ENCODE data around the gene SLCO4A1. TPM values are rescaled to one million over a fixed set of nuclear protein-coding genes. Genes with fewer than 3 reads are reported as not detected.
A peak's percentile ranks its signal among the peaks of the same experiment; 100 is the strongest.

Gene SLCO4A1
- polyA plus RNA-seq, 1 donor from 2014 or later: 3.4 TPM

DNA sequence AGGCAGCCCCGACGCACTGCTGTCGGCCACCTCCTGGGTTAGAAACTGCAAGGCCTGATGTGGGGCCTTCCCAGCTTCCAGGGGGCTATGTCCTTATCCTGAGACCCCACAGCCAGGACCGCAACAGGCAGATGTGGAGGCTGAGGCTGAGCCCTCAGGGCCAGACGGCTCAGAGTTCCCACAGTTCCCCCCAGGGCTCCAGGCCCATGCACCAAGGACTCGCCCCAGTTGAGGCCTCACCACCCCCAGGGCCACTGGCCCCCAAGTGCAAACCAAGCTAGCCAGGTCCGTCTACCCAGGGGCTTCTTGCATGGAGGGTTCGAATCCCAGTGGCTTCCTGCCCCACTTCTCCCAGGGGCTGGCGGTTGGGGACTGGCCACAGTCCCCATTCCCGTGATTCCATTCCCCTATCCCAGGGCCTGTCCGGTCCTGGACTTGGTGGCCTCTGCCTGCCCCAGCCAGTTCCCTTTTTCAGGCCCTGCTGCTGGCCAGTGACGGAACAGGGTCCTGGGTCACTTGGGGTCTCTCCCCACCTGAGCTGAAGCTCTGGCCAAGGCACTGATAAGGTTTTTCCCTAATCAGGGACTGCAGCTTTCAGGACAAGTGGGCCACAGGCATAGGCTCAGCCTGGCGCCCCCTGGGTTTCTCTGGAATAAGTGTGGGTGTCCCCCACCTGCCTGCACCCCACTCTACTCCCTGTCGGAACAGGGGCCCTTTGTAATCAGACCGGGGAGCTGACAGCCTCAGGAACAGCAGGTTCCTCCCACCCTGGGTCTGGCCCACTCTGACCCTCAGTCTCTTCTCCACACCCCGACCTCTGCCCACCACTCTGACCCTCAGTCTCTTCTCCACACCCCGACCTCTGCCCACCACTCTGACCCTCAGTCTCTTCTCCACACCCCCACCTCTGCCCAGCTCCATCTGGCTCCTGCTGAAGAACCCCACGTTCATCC, 22.0 kb downstream of the SLCO4A1 start:
- no peaks in the 10 kb centered on the region for H3K36me3 Mint-ChIP-seq
- peaks cover 0 to 2% (median 0%) of the 10 kb centered on the region in 3 donors for H3K4me1 Mint-ChIP-seq
- H3K4me3 Mint-ChIP-seq: no peak overlapping the region
- no peak overlapping the region for H3K27ac Mint-ChIP-seq
- no peaks in the 10 kb centered on the region for H3K27me3 Mint-ChIP-seq
- no peaks in the 10 kb centered on the region for H3K9me3 Mint-ChIP-seq

DNA sequence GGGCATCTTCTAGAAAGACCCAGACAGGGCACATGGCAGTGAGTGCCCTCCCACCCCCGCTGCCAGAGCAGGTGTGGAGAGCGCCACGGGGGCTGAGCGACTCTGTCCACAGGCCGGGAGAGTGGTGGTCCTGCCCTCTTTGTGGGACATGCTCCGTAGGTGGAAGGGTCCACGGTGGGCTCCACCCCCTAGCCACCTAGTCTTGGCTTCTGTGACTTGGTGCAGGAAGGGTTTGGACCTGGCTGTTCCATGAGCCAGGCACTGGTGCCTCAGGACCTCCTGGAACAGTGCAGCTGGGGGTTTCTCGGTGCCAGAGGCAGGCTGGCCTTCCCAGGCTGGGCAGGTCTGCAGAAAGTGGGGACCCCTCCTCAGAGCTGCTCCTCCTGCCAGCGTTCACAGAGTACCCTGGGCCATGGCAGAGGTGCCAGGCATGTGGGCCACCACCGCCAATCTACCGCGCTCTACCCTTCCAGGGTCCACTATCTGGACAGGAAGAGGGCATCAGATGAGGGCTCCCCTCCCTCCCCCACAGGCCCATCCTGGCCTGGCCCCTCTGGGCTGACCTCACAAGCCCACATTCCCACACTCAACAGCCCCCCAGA, 23.0 kb downstream of the SLCO4A1 start:
- Mint-ChIP-seq H3K36me3 (no peaks in the 10 kb centered on the region), H3K4me3 (no peak overlapping the region), H3K4me1 (peaks cover 0 to 2% (median 0%) of the 10 kb centered on the region in 3 donors), H3K27ac (no peak overlapping the region), H3K27me3 (no peaks in the 10 kb centered on the region), H3K9me3 (no peaks in the 10 kb centered on the region)

DNA sequence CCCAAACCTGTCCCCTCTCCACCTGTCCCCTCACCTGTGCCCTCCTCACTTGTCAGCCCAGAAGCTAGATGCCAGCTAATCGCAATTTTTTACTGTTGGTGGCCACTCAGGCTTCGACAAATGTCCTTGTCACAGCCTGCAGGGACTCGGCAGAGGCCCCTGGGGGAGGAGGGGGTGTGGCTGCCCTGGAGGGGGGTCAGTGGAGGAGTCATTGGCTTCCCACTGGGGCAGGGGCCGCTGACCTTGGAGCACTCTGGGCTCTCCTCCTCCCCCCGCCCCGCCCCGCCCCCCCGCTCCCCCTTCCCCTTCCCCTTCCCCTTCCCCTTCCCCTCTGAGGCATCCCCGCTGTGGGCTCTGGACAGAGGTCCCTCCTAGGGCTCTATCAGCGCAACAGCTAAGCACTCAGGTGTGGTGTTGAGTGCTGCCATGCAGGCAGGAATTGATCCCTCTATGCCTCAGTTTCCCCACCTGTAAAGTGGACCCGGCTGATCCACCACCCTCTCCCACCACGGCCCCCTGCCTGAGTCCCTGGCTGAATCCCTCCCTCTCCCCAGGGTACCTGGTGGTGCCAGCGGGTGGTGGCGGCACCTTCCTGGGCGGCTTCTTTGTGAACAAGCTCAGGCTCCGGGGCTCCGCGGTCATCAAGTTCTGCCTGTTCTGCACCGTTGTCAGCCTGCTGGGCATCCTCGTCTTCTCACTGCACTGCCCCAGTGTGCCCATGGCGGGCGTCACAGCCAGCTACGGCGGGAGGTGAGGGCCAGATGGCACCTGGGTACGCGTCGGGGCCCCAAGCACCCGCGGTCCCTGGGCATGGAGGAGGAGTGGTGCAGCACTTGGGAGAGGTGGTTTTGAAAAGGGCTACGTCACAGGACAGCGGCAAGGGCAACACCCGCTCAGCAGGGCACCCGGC, 23.8 kb downstream of the SLCO4A1 start:
- Mint-ChIP-seq H3K27me3 (no peaks in the 10 kb centered on the region), H3K4me1 (peaks cover 0 to 2% (median 0%) of the 10 kb centered on the region in 3 donors), H3K9me3 (no peaks in the 10 kb centered on the region), H3K4me3 (no peak overlapping the region), H3K27ac (no peak overlapping the region), H3K36me3 (no peaks in the 10 kb centered on the region)

DNA sequence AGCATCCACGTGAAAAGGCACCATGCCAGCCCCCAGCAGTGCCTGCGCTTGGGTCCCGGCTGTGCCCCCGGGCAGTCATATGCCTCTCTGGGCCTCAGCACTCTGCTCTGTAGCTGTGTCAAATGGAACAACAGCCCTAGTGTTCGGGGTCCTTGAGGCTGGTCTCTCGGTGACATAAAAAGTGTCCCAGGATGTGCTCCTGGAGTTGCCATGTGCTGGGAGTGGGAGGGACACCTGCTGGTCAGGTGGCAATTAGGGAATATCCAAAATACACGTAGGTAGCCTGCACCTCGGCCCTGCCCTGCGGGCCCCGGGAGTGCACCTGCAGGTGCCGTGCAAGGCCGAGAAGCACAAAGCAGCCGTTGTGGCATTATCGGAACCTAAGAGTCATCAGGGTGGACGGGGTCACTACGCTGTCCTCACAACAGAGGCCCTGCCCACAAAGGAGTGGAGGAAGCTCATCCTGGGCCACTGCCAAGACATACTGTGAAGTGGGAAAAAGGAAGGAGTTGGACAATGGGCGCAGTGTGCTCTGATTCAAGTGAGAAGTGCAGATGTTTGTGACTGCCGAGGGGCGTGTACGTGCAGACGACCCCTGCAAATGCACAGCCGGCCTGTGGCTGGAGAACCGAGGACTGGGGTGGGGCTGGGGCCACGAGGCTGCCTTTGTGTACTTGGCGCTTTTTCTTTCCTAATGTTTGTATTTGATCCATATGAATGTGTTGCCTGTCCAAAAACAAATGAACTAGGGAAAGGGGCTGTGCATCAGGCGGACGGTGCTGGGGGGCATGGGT, 24.6 kb downstream of the SLCO4A1 start:
- Mint-ChIP-seq H3K27me3 (no peaks in the 10 kb centered on the region), H3K9me3 (no peaks in the 10 kb centered on the region), H3K36me3 (no peaks in the 10 kb centered on the region), H3K4me3 (no peak overlapping the region), H3K4me1 (peaks cover 0 to 2% (median 2%) of the 10 kb centered on the region in 3 donors), H3K27ac (no peak overlapping the region)

DNA sequence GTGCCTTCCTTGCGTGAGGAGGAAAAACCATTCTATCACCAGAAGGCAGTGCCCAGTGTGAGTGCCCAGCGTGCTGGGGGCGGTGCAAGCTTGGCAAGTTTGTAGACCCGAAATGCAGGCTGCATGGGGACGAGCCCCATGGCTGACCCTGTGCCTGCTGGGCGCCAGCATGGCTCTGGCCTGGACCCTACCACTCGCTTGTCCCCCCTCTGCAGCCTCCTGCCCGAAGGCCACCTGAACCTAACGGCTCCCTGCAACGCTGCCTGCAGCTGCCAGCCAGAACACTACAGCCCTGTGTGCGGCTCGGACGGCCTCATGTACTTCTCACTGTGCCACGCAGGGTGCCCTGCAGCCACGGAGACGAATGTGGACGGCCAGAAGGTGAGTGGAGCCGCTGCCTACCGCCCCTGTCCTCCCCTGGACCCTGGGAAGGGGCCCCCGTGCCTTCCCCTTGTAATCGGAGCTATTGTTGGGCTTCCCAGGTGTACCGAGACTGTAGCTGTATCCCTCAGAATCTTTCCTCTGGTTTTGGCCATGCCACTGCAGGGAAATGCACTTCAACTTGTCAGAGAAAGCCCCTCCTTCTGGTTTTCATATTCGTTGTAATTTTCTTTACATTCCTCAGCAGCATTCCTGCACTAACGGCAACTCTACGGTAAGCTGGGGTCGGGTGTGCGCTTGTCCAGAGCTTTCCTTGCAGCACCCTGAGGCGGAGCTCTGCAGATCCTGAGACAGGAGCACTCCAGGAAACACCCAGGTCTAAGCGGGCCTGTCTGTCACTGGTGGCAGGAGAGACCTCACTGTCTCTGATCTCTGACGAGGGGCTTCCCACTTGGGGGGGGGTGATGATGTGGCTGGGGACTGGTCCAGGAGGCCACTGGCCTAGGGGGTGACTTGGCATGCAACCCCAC, 25.5 kb downstream of the SLCO4A1 start:
- no peaks in the 10 kb centered on the region for H3K27me3 Mint-ChIP-seq
- no peaks in the 10 kb centered on the region for H3K9me3 Mint-ChIP-seq
- H3K27ac Mint-ChIP-seq: no peak overlapping the region
- peaks cover 0 to 2% (median 2%) of the 10 kb centered on the region in 3 donors for H3K4me1 Mint-ChIP-seq
- H3K4me3 Mint-ChIP-seq: no peak overlapping the region
- no peaks in the 10 kb centered on the region for H3K36me3 Mint-ChIP-seq

DNA sequence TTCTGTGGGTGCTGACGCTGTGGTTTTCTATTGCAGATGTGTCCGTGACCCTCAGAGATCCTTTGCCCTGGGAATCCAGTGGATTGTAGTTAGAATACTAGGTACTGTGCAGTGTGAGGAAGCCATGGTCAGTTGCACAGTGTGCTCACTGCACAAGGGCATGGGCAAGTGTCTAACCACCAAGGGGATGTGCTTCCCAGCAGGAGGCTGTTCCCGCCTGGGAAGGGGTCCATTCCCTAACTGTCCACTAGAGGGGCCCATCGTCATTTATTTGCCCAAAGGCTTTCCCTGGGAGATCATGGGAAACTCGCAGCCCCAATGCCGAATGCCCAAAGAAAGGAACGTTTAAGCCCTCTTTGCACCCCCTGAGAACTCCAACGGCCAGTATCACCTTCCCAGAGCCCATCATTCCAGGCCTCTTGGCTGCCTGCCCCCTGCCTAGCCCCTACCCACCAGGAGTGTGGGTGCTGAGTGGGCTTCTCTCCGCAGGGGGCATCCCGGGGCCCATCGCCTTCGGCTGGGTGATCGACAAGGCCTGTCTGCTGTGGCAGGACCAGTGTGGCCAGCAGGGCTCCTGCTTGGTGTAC, 26.2 kb downstream of the SLCO4A1 start:
- H3K4me3 Mint-ChIP-seq: no peak overlapping the region
- peaks cover 0 to 2% (median 0%) of the 10 kb centered on the region in 3 donors for H3K4me1 Mint-ChIP-seq
- peak overlapping the region in 1 of 3 donors; percentile 57 for H3K27ac Mint-ChIP-seq
- no peaks in the 10 kb centered on the region for H3K9me3 Mint-ChIP-seq
- no peaks in the 10 kb centered on the region for H3K27me3 Mint-ChIP-seq
- H3K36me3 Mint-ChIP-seq: no peaks in the 10 kb centered on the region

DNA sequence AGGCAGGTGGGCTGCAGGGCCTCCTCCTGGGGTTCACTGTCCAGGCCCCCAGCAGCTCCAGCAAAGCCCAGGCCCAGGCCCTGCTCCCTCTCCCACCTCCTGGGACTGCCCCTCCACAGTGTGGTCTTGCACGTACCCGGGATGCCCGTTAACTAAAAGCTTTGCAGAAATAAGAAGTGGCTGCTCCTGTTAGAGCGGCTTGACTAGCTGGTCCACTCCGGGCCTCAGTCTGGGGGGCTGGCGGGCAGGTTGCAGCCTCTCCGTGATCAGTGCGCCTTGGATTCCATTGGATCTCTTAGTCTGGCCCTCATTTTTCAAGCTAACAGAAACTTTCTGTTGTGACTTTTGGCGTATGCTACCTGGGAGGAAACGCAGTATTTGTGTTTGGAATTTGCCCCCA, 26.9 kb downstream of the SLCO4A1 start:
- Mint-ChIP-seq H3K27ac (no peak overlapping the region), H3K4me3 (no peak overlapping the region), H3K4me1 (peaks cover 0 to 2% (median 0%) of the 10 kb centered on the region in 3 donors), H3K27me3 (no peaks in the 10 kb centered on the region), H3K36me3 (no peaks in the 10 kb centered on the region), H3K9me3 (no peaks in the 10 kb centered on the region)

DNA sequence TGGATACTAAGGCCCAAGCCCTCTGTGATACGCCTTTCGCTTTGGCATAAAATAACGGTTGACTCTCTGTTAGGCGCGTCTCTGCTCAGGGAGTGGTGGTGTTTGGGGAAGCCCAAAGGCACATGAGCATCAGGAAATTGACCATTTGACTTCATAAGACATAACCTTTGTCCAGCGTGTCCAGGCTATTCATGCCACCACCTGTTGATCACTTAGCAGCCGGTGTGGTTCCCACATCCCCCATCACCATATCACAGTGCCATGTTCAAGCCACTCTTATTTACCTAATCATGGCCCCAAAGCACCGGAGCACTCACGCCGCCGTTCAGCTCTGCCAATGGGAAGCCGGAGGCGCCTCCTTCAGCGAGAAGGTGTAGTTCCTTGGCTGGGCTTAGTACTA, 27.9 kb downstream of the SLCO4A1 start:
- no peak overlapping the region for H3K27ac Mint-ChIP-seq
- peaks cover 0 to 2% (median 0%) of the 10 kb centered on the region in 3 donors for H3K4me1 Mint-ChIP-seq
- H3K27me3 Mint-ChIP-seq: no peaks in the 10 kb centered on the region
- no peak overlapping the region for H3K4me3 Mint-ChIP-seq
- H3K36me3 Mint-ChIP-seq: no peaks in the 10 kb centered on the region
- no peaks in the 10 kb centered on the region for H3K9me3 Mint-ChIP-seq

DNA sequence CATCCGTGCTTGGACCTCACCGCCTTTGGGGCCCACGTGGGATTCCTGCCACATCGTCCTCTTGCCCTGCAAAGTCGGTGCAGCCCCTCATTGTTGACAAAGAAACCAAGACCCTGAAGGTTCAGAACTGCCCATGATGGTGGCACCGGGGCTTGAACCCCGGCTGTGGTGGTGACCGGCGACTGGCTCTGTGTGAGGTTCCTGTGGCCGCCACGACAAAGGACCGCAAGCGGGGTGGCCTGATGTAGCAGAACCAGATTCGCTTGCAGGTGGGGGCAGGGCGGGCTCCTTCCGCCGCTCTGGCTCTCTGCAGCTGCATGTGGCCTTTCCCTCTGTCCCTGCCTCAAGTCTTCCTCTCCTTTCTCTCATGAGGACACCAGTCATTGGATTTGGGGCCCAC, 28.7 kb downstream of the SLCO4A1 start:
- Mint-ChIP-seq H3K9me3 (no peaks in the 10 kb centered on the region), H3K27ac (no peak overlapping the region), H3K36me3 (no peaks in the 10 kb centered on the region), H3K4me3 (no peak overlapping the region), H3K4me1 (peaks cover 0 to 2% (median 0%) of the 10 kb centered on the region in 3 donors), H3K27me3 (no peaks in the 10 kb centered on the region)

DNA sequence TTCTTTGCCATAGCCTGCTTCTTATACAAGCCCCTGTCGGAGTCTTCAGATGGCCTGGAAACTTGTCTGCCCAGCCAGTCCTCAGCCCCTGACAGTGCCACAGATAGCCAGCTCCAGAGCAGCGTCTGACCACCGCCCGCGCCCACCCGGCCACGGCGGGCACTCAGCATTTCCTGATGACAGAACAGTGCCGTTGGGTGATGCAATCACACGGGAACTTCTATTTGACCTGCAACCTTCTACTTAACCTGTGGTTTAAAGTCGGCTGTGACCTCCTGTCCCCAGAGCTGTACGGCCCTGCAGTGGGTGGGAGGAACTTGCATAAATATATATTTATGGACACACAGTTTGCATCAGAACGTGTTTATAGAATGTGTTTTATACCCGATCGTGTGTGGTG, 29.5 kb downstream of the SLCO4A1 start:
- Mint-ChIP-seq H3K4me3 (no peak overlapping the region), H3K27me3 (peaks cover 1% of the 10 kb centered on the region), H3K4me1 (peaks cover 0 to 2% (median 0%) of the 10 kb centered on the region in 3 donors), H3K27ac (peak overlapping the region in 1 of 3 donors; percentile 57), H3K36me3 (no peaks in the 10 kb centered on the region), H3K9me3 (no peaks in the 10 kb centered on the region)

DNA sequence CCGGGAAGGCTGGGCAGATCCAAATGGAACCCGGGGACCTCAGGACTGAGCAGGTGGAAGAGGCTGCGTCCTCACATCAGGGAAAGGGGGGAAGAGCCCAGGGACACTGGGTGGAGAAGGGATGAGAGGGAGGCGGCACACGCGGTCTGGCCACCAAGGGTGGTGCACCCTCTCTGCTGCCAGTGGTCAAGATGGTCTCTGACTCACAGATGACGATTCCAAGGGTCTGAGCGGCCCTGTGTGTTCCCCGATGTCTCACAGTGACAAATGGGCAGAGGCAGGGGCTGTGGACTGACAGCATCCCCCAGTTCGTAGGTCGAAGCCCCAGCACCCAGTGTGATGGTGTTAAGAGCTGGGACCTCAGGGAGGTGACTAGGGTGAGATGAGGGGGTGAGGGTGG, 32.1 kb downstream of the SLCO4A1 start:
- Mint-ChIP-seq H3K27me3 (peaks cover 4% of the 10 kb centered on the region), H3K36me3 (no peaks in the 10 kb centered on the region), H3K4me1 (peaks cover 0 to 4% (median 2%) of the 10 kb centered on the region in 3 donors)

DNA sequence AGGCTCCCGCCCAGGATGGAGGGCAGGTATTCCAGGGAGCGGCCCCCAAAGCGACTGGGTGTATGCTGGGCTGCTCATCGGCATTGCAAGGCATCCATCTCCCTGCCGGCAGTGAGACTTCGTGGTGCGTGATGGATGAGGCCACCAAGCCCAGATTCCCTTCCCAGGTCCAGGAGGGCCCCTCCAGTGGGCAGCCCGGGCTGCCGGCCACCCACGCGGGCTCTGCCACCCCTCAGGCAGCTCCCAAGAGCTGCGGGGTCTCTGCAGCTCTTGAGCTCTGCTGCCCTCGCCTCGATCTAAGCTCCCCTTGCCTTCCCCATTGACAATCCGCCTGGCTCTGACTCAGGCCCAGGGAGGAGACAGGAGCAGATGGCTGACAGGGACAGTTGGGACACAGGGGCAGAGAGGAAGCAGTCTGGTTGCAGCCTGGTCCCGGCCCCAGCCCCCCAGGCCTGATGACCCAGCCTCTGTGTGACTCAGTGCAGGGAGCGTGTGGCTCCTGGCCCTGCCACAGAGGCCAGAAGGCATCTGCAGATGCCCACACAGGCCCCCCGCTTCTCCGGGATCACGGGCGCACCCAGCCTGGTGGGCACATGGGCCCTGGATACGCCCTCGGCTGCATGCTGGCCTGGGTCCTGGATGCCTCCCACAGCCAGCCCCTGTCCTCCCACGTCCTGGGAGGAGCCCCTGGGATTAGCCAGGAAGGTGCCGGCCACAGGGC, 33.0 kb downstream of the SLCO4A1 start:
- Mint-ChIP-seq H3K36me3 (peaks cover 4% of the 10 kb centered on the region), H3K27ac (no peak overlapping the region), H3K4me3 (no peak overlapping the region), H3K4me1 (peaks cover 0 to 4% (median 2%) of the 10 kb centered on the region in 3 donors), H3K9me3 (peaks cover 0 to 7% (median 2%) of the 10 kb centered on the region in 3 donors), H3K27me3 (peaks cover 4% of the 10 kb centered on the region)

More for the DNA sequence above, 32.1 kb downstream of the SLCO4A1 start:
- no peaks in the 10 kb centered on the region for H3K9me3 Mint-ChIP-seq
- no peak overlapping the region for H3K27ac Mint-ChIP-seq
- no peak overlapping the region for H3K4me3 Mint-ChIP-seq
